K562 (cell line): ENCODE results near the gene FAM131C. TPM values are rescaled to one million over a fixed set of nuclear protein-coding genes. Genes with fewer than 3 reads are reported as not detected.

ENCODE experiments used
- ATAC-seq: fragments of 200-7000 bp; cut with Tn5 transposase; 3 replicates; pipeline ENCODE4 v1.9.1; 2020; ENCODE audit warnings: moderate library complexity
- BruUV-seq: library from RNA; stranded (reverse); fragments of 400-500 nt; replicated peaks from 2 replicates; lab custom pipeline; 2021; lab: Mats Ljungman, UMichigan
- CTCF ChIA-PET: fragments of 300-600 bp; formaldehyde crosslinking; extraction: SDS; loops from one replicate; lab custom pipeline; 2021; ENCODE audit warnings: low intra/inter-chr PET ratio; lab: Yijun Ruan, JAX
- POLR2A ChIA-PET: fragments of 300-600, 350-650 bp; sonication (Branson Sonifier 250); formaldehyde crosslinking; extraction: SDS; loops from one replicate; lab custom pipeline; 2021; ENCODE audit warnings: antibody characterized with exemption, inconsistent platforms; lab: Yijun Ruan, JAX
- DNase-seq, 4 experiments: peaks; one replicate each; pipeline versions ENCODE4 v3.0.0 to v3.0.0-alpha.2; 2011 to 2018; ENCODE audit warnings: low spot score in 3 of 4, mixed read lengths in 3 of 4; ENCODE audit errors: extremely low read depth in 1 of 4
- FAIRE-seq: peaks from 2 replicates; lab custom pipeline; 2011; peaks lifted over from hg19 to GRCh38; lab: Jason Lieb, UNC
- H2AFZ ChIP-seq: 2 replicates; pipeline ENCODE4 v1.6.0; 2011; ENCODE audit warnings: low read depth, low read length, control low read depth, inconsistent platforms
- H3K27ac ChIP-seq: fragments of 200-600 bp; 3 replicates; pipeline ENCODE4 v1.8.0; 2011; ENCODE audit warnings: low read depth, mild to moderate bottlenecking, control low read depth, inconsistent platforms, low read length, moderate library complexity, mixed read lengths; ENCODE audit errors: extremely low read depth
- H3K27me3 ChIP-seq, 2 experiments: fragments of 300-600 bp in 1 of 2; 2 replicates in 1 of 2; 3 replicates in 1 of 2; pipeline versions ENCODE4 v1.6.0 to v1.8.0; 2011; ENCODE audit warnings: inconsistent platforms in 2 of 2, low read length in 2 of 2, mild to moderate bottlenecking in 1 of 2, mixed read lengths in 1 of 2, moderate library complexity in 1 of 2; ENCODE audit not compliant: control insufficient read depth in 2 of 2, insufficient read depth in 2 of 2
- H3K36me3 ChIP-seq: fragments of 300-600 bp; 3 replicates; pipeline ENCODE4 v1.8.0; 2011; ENCODE audit warnings: mild to moderate bottlenecking, low read length, inconsistent platforms; ENCODE audit not compliant: control insufficient read depth, insufficient read depth
- H3K4me1 ChIP-seq, 2 experiments: fragments of 200-600 bp in 1 of 2; replicated peaks in 1 of 2; 2 replicates in 1 of 2; 3 replicates in 1 of 2; pipeline versions ENCODE4 v1.5.1 to v1.8.0; 2011; ENCODE audit warnings: inconsistent platforms in 2 of 2, low read length in 2 of 2, mild to moderate bottlenecking in 1 of 2, mixed read lengths in 1 of 2, moderate library complexity in 1 of 2; ENCODE audit not compliant: control insufficient read depth in 2 of 2, insufficient read depth in 2 of 2
- H3K4me2 ChIP-seq: 2 replicates; pipeline ENCODE4 v1.6.1; 2011; ENCODE audit warnings: low read length, control low read depth, inconsistent platforms, mixed read lengths; ENCODE audit not compliant: insufficient read depth
- H3K4me3 ChIP-seq: fragments of 200-600 bp; sonication (generic), shearing (Covaris generic); 2 replicates; pipeline ENCODE4 v1.5.1; 2016; ENCODE audit warnings: control low read depth, inconsistent platforms
- H3K79me2 ChIP-seq: fragments of 200-600 bp; 3 replicates; pipeline ENCODE4 v1.8.0; 2011; ENCODE audit warnings: low read length, inconsistent platforms; ENCODE audit not compliant: control insufficient read depth, insufficient read depth
- H3K9ac ChIP-seq, 2 experiments: 2 replicates each; pipeline versions ENCODE4 v1.6.0 to v1.6.1; 2011; ENCODE audit warnings: low read depth in 2 of 2, low read length in 2 of 2, control low read depth in 1 of 2, inconsistent platforms in 1 of 2, mild to moderate bottlenecking in 1 of 2, mixed read lengths in 1 of 2; ENCODE audit not compliant: insufficient read depth in 1 of 2
- H3K9me1 ChIP-seq: one replicate; pipeline ENCODE4 v1.6.0; 2011; ENCODE audit warnings: inconsistent platforms, mild to moderate bottlenecking, low read length, moderate library complexity; ENCODE audit not compliant: control insufficient read depth, insufficient read depth
- H3K9me3 ChIP-seq: replicated peaks from 2 replicates; pipeline ENCODE4 v1.5.1; 2011; ENCODE audit warnings: low read depth, low read length, inconsistent platforms; ENCODE audit not compliant: control insufficient read depth, insufficient read depth
- H4K20me1 ChIP-seq: replicated peaks from 2 replicates; pipeline ENCODE4 v1.6.1; 2011; ENCODE audit warnings: low read length, inconsistent platforms, mixed read lengths; ENCODE audit not compliant: control insufficient read depth, insufficient read depth
- CREB3 ChIP-seq: fragments of 450-650 bp; conservative IDR thresholded peaks from 2 replicates; pipeline ENCODE4 v1.6.1; 2016; ENCODE audit warnings: missing genetic modification characterization, low read depth, mild to moderate bottlenecking, missing compliant biosample characterization, moderate library complexity
- CTCF ChIP-seq, 3 experiments: IDR thresholded peaks in 2 of 3; conservative IDR thresholded peaks in 1 of 3; 2 replicates each; pipeline ENCODE4 v1.5.1; 2011 to 2012; ENCODE audit warnings: low read length in 3 of 3, mild to moderate bottlenecking in 3 of 3, control low read depth in 2 of 3, improper control_type of control experiment in 1 of 3, inconsistent platforms in 1 of 3, low read depth in 1 of 3, mixed read lengths in 1 of 3, moderate library complexity in 1 of 3; ENCODE audit not compliant: insufficient read depth in 2 of 3
- HLTF ChIP-seq: fragments of 450-650 bp; IDR thresholded peaks from 2 replicates; pipeline ENCODE4 v1.6.1; 2016
- NCOA1 ChIP-seq: fragments of 450-650 bp; IDR thresholded peaks from 2 replicates; pipeline ENCODE4 v1.6.1; 2016; ENCODE audit warnings: low read depth
- NR2C1 ChIP-seq, 2 experiments: fragments of 450-650 bp; IDR thresholded peaks; 2 replicates each; pipeline ENCODE4 v1.6.1; 2017; ENCODE audit warnings: mild to moderate bottlenecking in 2 of 2, antibody characterized with exemption in 1 of 2, inconsistent platforms in 1 of 2, missing compliant biosample characterization in 1 of 2, missing genetic modification characterization in 1 of 2
- POLR2G ChIP-seq: fragments of 200-400 bp; formaldehyde crosslinking; IDR thresholded peaks from 2 replicates; pipeline ENCODE4 v1.6.1; 2017; ENCODE audit warnings: low read depth, mild to moderate bottlenecking, antibody characterized with exemption, low read length, moderate library complexity
- ZFP1 ChIP-seq: fragments of 450-650 bp; formaldehyde crosslinking; IDR thresholded peaks from 2 replicates; pipeline ENCODE4 v1.4.0; 2020; ENCODE audit warnings: mild to moderate bottlenecking, mixed read lengths
- WGBS: fragments of 100-300 bp; shearing (Covaris generic); methylation state at CpG from one replicate; pipeline ENCODE4 v1.1.6; 2016; ENCODE audit warnings: low coverage, mixed read lengths; ENCODE audit not compliant: insufficient coverage; ENCODE audit errors: missing lambda C conversion rate; 5-methylcytosine and 5-hydroxymethylcytosine counted together
- in situ Hi-C: fragments of 300-500 bp; cut with MboI; formaldehyde crosslinking; loops from 4 replicates; pipeline ENCODE4 v1.15.0; 2018; ENCODE audit warnings: inconsistent platforms, mixed read lengths
- intact Hi-C: fragments of 100-400 bp; cut with micrococcal nuclease; formaldehyde crosslinking; loops from 2 replicates; pipeline ENCODE4 v1.14.2; 2022
- polyA plus RNA-seq, 8 experiments: library from polyadenylated mRNA; depleted of rRNA in 4 of 8; stranded (reverse) in 5 of 8; unstranded in 3 of 8; fragments of >200 nt; fragmentation: Nextera tagmentation in 2 of 8; fragmentation: Illumina TruSeq in 1 of 8; extraction: Ambion mirVana in 2 of 8; extraction: Trizol in 1 of 8; gene quantifications; 2 replicates each; pipeline versions ENCODE4 v1.2.1 to v1.2.3, GENCODE V29; 2011 to 2014; ENCODE audit warnings: inconsistent platforms in 1 of 8, missing spikeins in 1 of 8
- total RNA-seq, 7 experiments: library from RNA; depleted of rRNA in 6 of 7; stranded (reverse); fragments of >200 nt in 6 of 7; fragmentation: Illumina TruSeq in 2 of 7; extraction: Trizol in 2 of 7; gene quantifications; 2 replicates each; pipeline versions ENCODE4 v1.2.1 to v1.2.3, GENCODE V29; 2011 to 2021; ENCODE audit warnings: low replicate concordance in 1 of 7

Gene FAM131C
- total and polyA plus RNA-seq, 9 of the 15 experiments (the other 6 are each of a cell fraction or from before 2014, with no cell fraction given) = 0.10 to 0.29 (median 0.16) TPM; not detected in 6

- Histone ChIP-seq H3K9me1 (no peaks in the 10 kb centered on the region), H3K36me3 (no peaks in the 10 kb centered on the region), H3K4me3 (no peak overlapping the region), H4K20me1 (no peaks in the 10 kb centered on the region), H3K4me1 (peaks cover 0 to 49% of the 10 kb centered on the region in 2 experiments; a peak in 3 of 5 replicates), H3K4me2 (no peak overlapping the region), H3K27me3 (no peaks in the 10 kb centered on the region), H3K79me2 (no peaks in the 10 kb centered on the region), H3K9ac (no peak overlapping the region), H3K27ac (no peak overlapping the region), H3K9me3 (no peaks in the 10 kb centered on the region), H2AFZ (no peak overlapping the region)
- DNase-seq (no peak), FAIRE-seq (no peak), ATAC-seq (peak; percentile 37)
- 30% methylated on average over 8 of the region's 9 CpGs for WGBS
- in situ Hi-C loops = no loop called here
- POLR2A ChIA-PET = interaction anchor here (0.6 to 0.8 kb wide), 3 partner anchors 11 to 212 kb away, joined by 3 read pairs; no protein-coding TSS in a partner anchor
- intact Hi-C loops = no loop called here
- CTCF ChIA-PET = no interaction called here
- TF ChIP-seq CTCF (IDR thresholded peaks at IDR 0.05 in 2 of 3, conservative IDR thresholded peaks at IDR 0.05 in 1 of 3; ENCODE audit: insufficient read depth in 2 of 3, low read depth in 1 of 3, low read length in 3 of 3) (peak; percentile 32 to 43 (median 38); a peak in 4 of 6 replicates), NR2C1 (IDR thresholded peaks at IDR 0.05) (no peak), NR2C1 (tag; IDR thresholded peaks at IDR 0.05) (no peak), HLTF (no peak), POLR2G (no peak), ZFP1 (CRISPR knock-in tag) (no peak), CREB3 (tag) (no peak), NCOA1 (no peak)
- BruUV-seq = no TSS peak
Measured at GRCh38 chr1:16042096-16042495, 31.4 kb downstream of the FAM131C start.
